H1 (cell line): ENCODE results near the gene EEF1G. TPM values are rescaled to one million over a fixed set of nuclear protein-coding genes. Genes with fewer than 3 reads are reported as not detected.

Source experiments
- ATF2 ChIP-seq: IDR thresholded peaks from 2 replicates; pipeline ENCODE4 v1.6.1; 2012; ENCODE audit warnings: low read length, inconsistent platforms
- BRCA1 ChIP-seq: IDR thresholded peaks from 2 replicates; pipeline ENCODE4 v1.6.1; 2012; ENCODE audit warnings: low read depth, low read length, improper control_type of control experiment
- CHD7 ChIP-seq: fragments of 300-600 bp; sonication (generic); IDR thresholded peaks from 2 replicates; pipeline ENCODE4 v1.7.1; 2012; ENCODE audit warnings: low read length, moderate library complexity, mild to moderate bottlenecking, inconsistent platforms; ENCODE audit not compliant: insufficient replicate concordance
- EGR1 ChIP-seq: IDR thresholded peaks from 2 replicates; pipeline ENCODE4 v1.6.1; 2011; ENCODE audit warnings: low read depth, low read length, borderline replicate concordance
- GTF2F1 ChIP-seq: IDR thresholded peaks from 2 replicates; pipeline ENCODE4 v1.6.1; 2012; ENCODE audit warnings: low read depth, low read length, improper control_type of control experiment, borderline replicate concordance
- KDM1A ChIP-seq: fragments of 200-600, 300-600 bp; sonication (generic); IDR thresholded peaks from 2 replicates; pipeline ENCODE4 v1.7.1; 2016; ENCODE audit warnings: mild to moderate bottlenecking, low read length, borderline replicate concordance
- SRF ChIP-seq: IDR thresholded peaks from 2 replicates; pipeline ENCODE4 v1.6.1; 2011; ENCODE audit warnings: mild to moderate bottlenecking, low read depth, low read length, moderate library complexity
- polyA plus RNA-seq, 7 experiments: library from polyadenylated mRNA; depleted of rRNA in 3 of 7; stranded (reverse) in 5 of 7; unstranded in 2 of 7; fragments of >200 nt in 5 of 7; fragments of 200-250 nt in 2 of 7; gene quantifications; 1 replicate in 5 of 7; 2 replicates in 1 of 7; 4 replicates in 1 of 7; pipeline versions ENCODE4 v1.2.1 to v1.2.3, GENCODE V29; 2011 to 2013; ENCODE audit warnings: missing spikeins in 2 of 7, mixed read lengths in 2 of 7
- total RNA-seq: library from RNA; stranded (reverse); fragmentation: NEBNext Ultra II Directional; extraction: Animal tissue kit (Norgen Biotek cat#: 25700); gene quantifications from 2 replicates; pipeline ENCODE4 v1.2.1, GENCODE V29; 2021

EEF1G gene
- total and polyA plus RNA-seq, 2 of the 8 experiments (the other 6 are each of a cell fraction or from before 2014, with no cell fraction given): 1,627 to 1,996 TPM

- TF ChIP-seq CHD7 (no peak), GTF2F1 (no peak), KDM1A (no peak), SRF (no peak), EGR1 (no peak), BRCA1 (no peak), ATF2 (no peak)
Measured at GRCh38 chr11:62514151-62514550, 59.5 kb downstream of the EEF1G start (continued).
